GM12878 (cell line): ENCODE results near the gene CEP131. TPM values are rescaled to one million over a fixed set of nuclear protein-coding genes. Genes with fewer than 3 reads are reported as not detected.

Source experiments
- ATAC-seq: fragments of 200-7000 bp; cut with Tn5 transposase; 3 replicates; pipeline ENCODE4 v1.9.1; 2020; ENCODE audit warnings: mild to moderate bottlenecking, moderate library complexity
- BruUV-seq: library from RNA; stranded (reverse); fragments of 400-500 nt; replicated peaks from 2 replicates; lab custom pipeline; 2021; lab: Mats Ljungman, UMichigan
- CTCF ChIA-PET: fragments of 300-600 bp; sonication (Branson Sonifier 250); formaldehyde crosslinking; extraction: SDS; loops from one replicate; lab custom pipeline; 2021; ENCODE audit warnings: inconsistent platforms; lab: Yijun Ruan, JAX
- POLR2A ChIA-PET: fragments of 350-600 bp; formaldehyde crosslinking; extraction: SDS; loops from one replicate; lab custom pipeline; 2021; ENCODE audit warnings: inconsistent platforms; lab: Charles Lee
- RAD21 ChIA-PET: fragments of 300-600 bp; sonication (Branson Sonifier 250); formaldehyde crosslinking; loops from one replicate; lab custom pipeline; 2023; ENCODE audit warnings: antibody characterized with exemption; ENCODE audit not compliant: unreplicated experiment; lab: Charles Lee
- SMC1A ChIA-PET: fragments of 300-600 bp; sonication (Branson Sonifier 250); formaldehyde crosslinking; loops from one replicate; lab custom pipeline; 2023; ENCODE audit not compliant: unreplicated experiment, uncharacterized antibody; lab: Charles Lee
- DNase-seq: peaks from one replicate; pipeline ENCODE4 v3.0.0-alpha.2; 2011; ENCODE audit warnings: low read depth, low spot score
- FAIRE-seq: peaks from 3 replicates; lab custom pipeline; 2011; peaks lifted over from hg19 to GRCh38; lab: Jason Lieb, UNC
- H2AFZ ChIP-seq: 2 replicates; pipeline ENCODE4 v1.6.0; 2011; ENCODE audit warnings: low read depth, low read length, control low read depth; ENCODE audit not compliant: control insufficient read depth
- H3K27ac ChIP-seq: 2 replicates; pipeline ENCODE4 v1.5.1; 2011; ENCODE audit warnings: control low read depth; ENCODE audit not compliant: control insufficient read depth, insufficient read depth
- H3K27me3 ChIP-seq, 2 experiments: replicated peaks in 1 of 2; 2 replicates each; pipeline versions ENCODE4 v1.6.0 to v1.6.1; 2011; ENCODE audit warnings: low read length in 1 of 2; ENCODE audit not compliant: control insufficient read depth in 2 of 2, insufficient read depth in 2 of 2
- H3K36me3 ChIP-seq, 2 experiments: 2 replicates each; pipeline ENCODE4 v1.5.1; 2011; ENCODE audit warnings: low read length in 1 of 2; ENCODE audit not compliant: control insufficient read depth in 2 of 2, insufficient read depth in 2 of 2
- H3K4me1 ChIP-seq: 2 replicates; pipeline ENCODE4 v1.6.1; 2011; ENCODE audit warnings: mild to moderate bottlenecking, low read length, moderate library complexity, mixed read lengths; ENCODE audit not compliant: control insufficient read depth, insufficient read depth
- H3K4me2 ChIP-seq: 2 replicates; pipeline ENCODE4 v1.6.0; 2011; ENCODE audit warnings: control low read depth; ENCODE audit not compliant: control insufficient read depth, insufficient read depth
- H3K4me3 ChIP-seq: fragments of 200-600 bp; sonication (generic); 2 replicates; pipeline ENCODE4 v1.5.1; 2016
- H3K79me2 ChIP-seq: 2 replicates; pipeline ENCODE4 v1.6.0; 2011; ENCODE audit warnings: low read length; ENCODE audit not compliant: control insufficient read depth, insufficient read depth
- H3K9ac ChIP-seq: 2 replicates; pipeline ENCODE4 v1.8.0; 2011; ENCODE audit warnings: low read length, control low read depth, mixed read lengths; ENCODE audit not compliant: control insufficient read depth, insufficient read depth
- H3K9me3 ChIP-seq: replicated peaks from 3 replicates; pipeline ENCODE4 v1.5.1; 2011; ENCODE audit warnings: mild to moderate bottlenecking, low read length; ENCODE audit not compliant: control insufficient read depth, insufficient read depth
- H4K20me1 ChIP-seq: 2 replicates; pipeline ENCODE4 v1.6.0; 2011; ENCODE audit not compliant: control insufficient read depth, insufficient read depth
- BACH1 ChIP-seq: fragments of 450-650 bp; IDR thresholded peaks from 2 replicates; pipeline ENCODE4 v1.6.1; 2017; ENCODE audit warnings: mild to moderate bottlenecking, borderline replicate concordance
- BCL11A ChIP-seq: IDR thresholded peaks from 2 replicates; pipeline ENCODE4 v1.6.1; 2011; ENCODE audit warnings: low read depth, low read length
- BMI1 ChIP-seq: fragments of 450-650 bp; IDR thresholded peaks from 2 replicates; pipeline ENCODE4 v1.6.1; 2016; ENCODE audit warnings: mild to moderate bottlenecking, moderate library complexity, borderline replicate concordance
- CBX5 ChIP-seq: sonication (generic); IDR thresholded peaks from 2 replicates; pipeline ENCODE4 v1.6.1; 2016; ENCODE audit warnings: low read depth, moderate library complexity, mild to moderate bottlenecking, inconsistent platforms
- EGR1 ChIP-seq, 2 experiments: IDR thresholded peaks; 1 replicate in 1 of 2; 2 replicates in 1 of 2; pipeline ENCODE4 v1.6.1; 2011 to 2012; ENCODE audit warnings: low read depth in 2 of 2, low read length in 2 of 2, borderline replicate concordance in 1 of 2, mild to moderate bottlenecking in 1 of 2, moderate library complexity in 1 of 2
- ELK1 ChIP-seq: IDR thresholded peaks from 2 replicates; pipeline ENCODE4 v1.6.1; 2012; ENCODE audit warnings: low read depth, low read length, improper control_type of control experiment
- FOXM1 ChIP-seq: IDR thresholded peaks from 2 replicates; pipeline ENCODE4 v1.6.1; 2012; ENCODE audit warnings: low read depth, mild to moderate bottlenecking, inconsistent platforms, low read length, moderate library complexity
- GABPA ChIP-seq: IDR thresholded peaks from 2 replicates; pipeline ENCODE4 v1.6.1; 2014; ENCODE audit warnings: antibody characterized with exemption, low read depth, mild to moderate bottlenecking, inconsistent platforms
- IRF4 ChIP-seq: IDR thresholded peaks from 2 replicates; pipeline ENCODE4 v1.6.1; 2011; ENCODE audit warnings: low read depth, low read length
- KLF5 ChIP-seq: fragments of 450-650 bp; IDR thresholded peaks from 2 replicates; pipeline ENCODE4 v1.6.1; 2014; ENCODE audit warnings: mild to moderate bottlenecking; ENCODE audit not compliant: partially characterized antibody
- MEF2B ChIP-seq: fragments of 450-650 bp; IDR thresholded peaks from 2 replicates; pipeline ENCODE4 v1.6.1; 2018; ENCODE audit warnings: mild to moderate bottlenecking, moderate library complexity; ENCODE audit not compliant: partially characterized antibody, poor library complexity, severe bottlenecking
- RB1 ChIP-seq: fragments of 450-650 bp; formaldehyde crosslinking; IDR thresholded peaks from 2 replicates; pipeline ENCODE4 v1.6.1; 2017; ENCODE audit warnings: mild to moderate bottlenecking, borderline replicate concordance
- RBBP5 ChIP-seq: fragments of 200-600 bp; sonication (generic); conservative IDR thresholded peaks from 2 replicates; pipeline ENCODE4 v1.6.1; 2016
- RCOR1 ChIP-seq: conservative IDR thresholded peaks from 2 replicates; pipeline ENCODE4 v1.6.1; 2012; ENCODE audit warnings: low read depth, low read length, improper control_type of control experiment
- SMARCA5 ChIP-seq: fragments of 450-650 bp; IDR thresholded peaks from 2 replicates; pipeline ENCODE4 v1.6.1; 2017; ENCODE audit warnings: mild to moderate bottlenecking
- SMC3 ChIP-seq: IDR thresholded peaks from 2 replicates; pipeline ENCODE4 v1.6.1; 2011; ENCODE audit warnings: low read length, improper control_type of control experiment, borderline replicate concordance
- SREBF2 ChIP-seq: IDR thresholded peaks from 2 replicates; pipeline ENCODE4 v1.6.1; 2012; ENCODE audit warnings: mild to moderate bottlenecking, low read length
- ZBTB40 ChIP-seq: fragments of 450-650 bp; IDR thresholded peaks from 2 replicates; pipeline ENCODE4 v1.6.1; 2016; ENCODE audit warnings: mild to moderate bottlenecking, moderate library complexity, borderline replicate concordance
- ZNF384 ChIP-seq: IDR thresholded peaks from 2 replicates; pipeline ENCODE4 v1.6.1; 2012; ENCODE audit warnings: low read depth, mild to moderate bottlenecking, low read length, improper control_type of control experiment, borderline replicate concordance
- WGBS: methylation state at CpG from one replicate; pipeline ENCODE4 v1.1.6; 2016; ENCODE audit warnings: low lambda C conversion rate; ENCODE audit not compliant: insufficient replicate concordance, insufficient coverage; ENCODE audit errors: missing lambda C conversion rate; 5-methylcytosine and 5-hydroxymethylcytosine counted together
- in situ Hi-C: fragments of 300-500 bp; cut with MboI; formaldehyde crosslinking; loops from 9 replicates; pipeline ENCODE4 v1.14.3; 2018; ENCODE audit warnings: mixed read lengths
- intact Hi-C: fragments of 100-400 bp; cut with micrococcal nuclease; formaldehyde crosslinking; loops from one replicate; pipeline ENCODE4 v1.14.2; 2022; ENCODE audit not compliant: unreplicated experiment
- polyA plus RNA-seq, 11 experiments: library from polyadenylated mRNA; depleted of rRNA in 4 of 11; unstranded in 6 of 11; stranded (reverse) in 5 of 11; fragments of >200 nt; fragmentation: Nextera tagmentation in 4 of 11; fragmentation: Illumina TruSeq in 1 of 11; extraction: Ambion mirVana in 4 of 11; extraction: Trizol in 1 of 11; gene quantifications; 1 replicate in 1 of 11; 2 replicates in 10 of 11; pipeline versions ENCODE4 v1.2.1 to v1.2.3, GENCODE V29; 2011 to 2016; ENCODE audit warnings: inconsistent platforms in 2 of 11, missing spikeins in 2 of 11, low read depth in 1 of 11
- total RNA-seq, 4 experiments: library from RNA; depleted of rRNA in 3 of 4; stranded (reverse); fragments of >200 nt in 3 of 4; fragmentation: Illumina TruSeq in 1 of 4; extraction: Trizol in 1 of 4; gene quantifications; 2 replicates each; pipeline versions ENCODE4 v1.2.1 to v1.2.3, GENCODE V29; 2013 to 2021
- TF ChIP-seq, protein P1 (sequence below): IDR thresholded peaks from 2 replicates; pipeline ENCODE4 v1.6.1; 2011; ENCODE audit warnings: borderline replicate concordance, low read depth, mild to moderate bottlenecking, moderate library complexity, mixed read lengths, low read length; ENCODE audit not compliant: insufficient read depth; ENCODE audit errors: extremely low read length

Gene CEP131
- total and polyA plus RNA-seq, 10 of the 15 experiments (the other 5 are each of a cell fraction or from before 2014, with no cell fraction given): 0.05 to 17.3 (median 6.7) TPM

DNA sequence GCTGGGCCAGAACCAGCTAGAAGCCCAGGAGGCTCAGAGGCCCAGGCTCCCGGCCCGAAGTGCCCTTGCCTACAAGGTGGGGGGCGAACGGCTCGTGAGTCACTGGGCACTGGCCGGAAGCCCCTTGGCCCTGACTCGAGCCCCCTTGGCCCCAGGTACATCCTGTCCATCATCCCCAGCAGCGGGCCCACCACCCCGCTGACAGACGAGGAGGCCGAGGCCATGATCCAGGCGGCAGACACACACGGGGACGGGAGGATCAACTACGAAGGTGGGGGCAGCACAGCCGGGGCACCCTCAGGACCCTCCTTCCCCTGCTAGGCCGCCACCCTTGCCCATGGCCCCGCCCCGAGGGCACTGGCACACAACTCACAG, 41.0 kb downstream of the CEP131 start:
- Histone ChIP-seq H3K79me2 (no peaks in the 10 kb centered on the region), H3K36me3 (no peaks in the 10 kb centered on the region), H3K27me3 (no peaks in the 10 kb centered on the region), H3K4me1 (no peaks in the 10 kb centered on the region), H3K4me2 (no peak overlapping the region), H3K27ac (no peak overlapping the region), H3K9ac (no peak overlapping the region), H3K4me3 (no peak overlapping the region), H3K9me3 (no peaks in the 10 kb centered on the region), H4K20me1 (no peaks in the 10 kb centered on the region), H2AFZ (no peak overlapping the region)
- ChIA-PET CTCF (no interaction called here), RAD21 (no interaction called here), POLR2A (no interaction called here), SMC1A (no interaction called here)
- FAIRE-seq (no peak), DNase-seq (no peak), ATAC-seq (no peak)
- no peak for TF ChIP-seq BMI1
- no peak for TF ChIP-seq MEF2B
- TF ChIP-seq SREBF2: no peak
- TF ChIP-seq ELK1: no peak
- TF ChIP-seq GABPA: no peak
- no peak for TF ChIP-seq IRF4
- no peak for TF ChIP-seq SMC3
- TF ChIP-seq EGR1 (IDR thresholded peaks at IDR 0.05; ENCODE audit: borderline replicate concordance in 1 of 2, low read depth in 2 of 2, low read length in 2 of 2): no peak
- no peak for TF ChIP-seq ZBTB40
- no peak for TF ChIP-seq BACH1
- no peak for TF ChIP-seq ZNF384
- TF ChIP-seq SMARCA5: no peak
- no peak for TF ChIP-seq FOXM1
- no peak for TF ChIP-seq BCL11A
- no peak for TF ChIP-seq KLF5
- TF ChIP-seq CBX5: no peak
- TF ChIP-seq RBBP5: no peak
- no peak for TF ChIP-seq RB1
- TF ChIP-seq, protein P1, sequence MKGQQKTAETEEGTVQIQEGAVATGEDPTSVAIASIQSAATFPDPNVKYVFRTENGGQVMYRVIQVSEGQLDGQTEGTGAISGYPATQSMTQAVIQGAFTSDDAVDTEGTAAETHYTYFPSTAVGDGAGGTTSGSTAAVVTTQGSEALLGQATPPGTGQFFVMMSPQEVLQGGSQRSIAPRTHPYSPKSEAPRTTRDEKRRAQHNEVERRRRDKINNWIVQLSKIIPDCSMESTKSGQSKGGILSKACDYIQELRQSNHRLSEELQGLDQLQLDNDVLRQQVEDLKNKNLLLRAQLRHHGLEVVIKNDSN: no peak
- TF ChIP-seq RCOR1: no peak
- intact Hi-C loops: no loop called here
- WGBS: 52% methylated on average over 18 of the region's 19 CpGs
- in situ Hi-C loops: no loop called here
- BruUV-seq: no TSS peak
